Stimulated activated naive CD8-positive, alpha-beta T cell treated with anti-CD3 and anti-CD28 coated beads, Interleukin-15, amount 100 ng/mL, for 72 hours (primary cell): ENCODE data around the gene TMBIM1.

ENCODE experiments used
- ATAC-seq: fragments of 150-1000 bp; cut with Tn5 transposase; 2 replicates; pipeline ENCODE4 v1.10.0; 2021; ENCODE audit warnings: mild to moderate bottlenecking, moderate library complexity
- DNase-seq, 2 donors: peaks; one replicate each; pipeline ENCODE4 v3.0.0; 2021 to 2022
- H3K27ac Mint-ChIP-seq, 2 donors: one replicate each; pipeline ENCODE4 v1.8.0; 2022; ENCODE audit warnings: mild to moderate bottlenecking in 2 of 2, mixed read lengths in 2 of 2, moderate library complexity in 2 of 2
- H3K27me3 Mint-ChIP-seq: one replicate; pipeline ENCODE4 v1.8.0; 2022; ENCODE audit warnings: mixed read lengths
- H3K4me1 Mint-ChIP-seq: one replicate; pipeline ENCODE4 v1.8.0; 2022; ENCODE audit warnings: mild to moderate bottlenecking, mixed read lengths
- H3K4me3 Mint-ChIP-seq, 2 donors: one replicate each; pipeline ENCODE4 v1.8.0; 2022; ENCODE audit warnings: mild to moderate bottlenecking in 2 of 2, mixed read lengths in 2 of 2, moderate library complexity in 1 of 2
- H3K9me3 Mint-ChIP-seq, 2 donors: one replicate each; pipeline ENCODE4 v1.8.0; 2022; ENCODE audit warnings: mixed read lengths in 2 of 2

TMBIM1 gene

DNA sequence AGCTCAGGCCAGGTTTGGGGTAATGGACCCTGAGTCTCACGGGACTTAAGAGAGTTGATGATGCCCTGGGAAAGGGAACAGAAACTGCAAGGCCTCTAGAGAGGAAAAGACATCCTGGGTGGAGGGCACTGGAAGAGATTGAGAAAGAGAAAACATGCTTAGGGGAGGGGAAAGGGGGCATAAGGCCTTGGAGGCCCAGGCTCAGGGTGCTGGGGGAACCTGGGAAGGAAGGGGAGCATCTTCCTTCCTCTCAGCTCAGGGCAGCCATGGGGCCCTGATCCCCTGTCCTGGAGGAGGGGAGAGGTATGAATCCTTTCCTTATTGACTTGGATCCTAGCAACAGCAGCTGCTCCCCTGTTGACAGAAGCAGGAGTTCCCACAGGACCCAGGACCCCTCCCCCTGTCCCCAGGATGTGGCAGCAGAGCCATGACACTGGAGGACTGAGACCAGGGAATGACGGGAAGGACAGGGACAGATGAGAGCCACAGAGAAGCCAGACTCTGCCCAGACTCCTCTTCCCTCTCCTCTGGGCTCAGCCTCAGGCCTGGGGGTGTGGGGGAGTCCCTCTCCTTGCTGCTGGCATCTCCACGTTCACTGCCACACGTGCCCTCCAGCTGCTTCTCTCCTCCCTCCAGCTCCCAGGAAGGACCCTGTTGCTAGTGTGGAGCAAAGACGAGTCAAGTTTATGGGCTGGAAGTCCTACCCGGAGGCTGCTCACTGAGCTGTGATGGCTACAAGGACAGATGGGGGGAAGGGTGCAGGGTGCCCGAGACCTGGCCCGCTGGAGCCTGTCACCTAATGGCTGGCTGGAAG is 30.7 kb downstream of the TMBIM1 start:
- H3K4me3 Mint-ChIP-seq, result no peak overlapping the region
- H3K4me1 Mint-ChIP-seq, result peaks cover 65% of the 10 kb centered on the region
- peak overlapping the region in 1 of 2 donors; percentile 90 for H3K27ac Mint-ChIP-seq
- no peaks in the 10 kb centered on the region for H3K9me3 Mint-ChIP-seq
- H3K27me3 Mint-ChIP-seq, result no peaks in the 10 kb centered on the region
- ATAC-seq (no peak), DNase-seq (no peak)

DNA sequence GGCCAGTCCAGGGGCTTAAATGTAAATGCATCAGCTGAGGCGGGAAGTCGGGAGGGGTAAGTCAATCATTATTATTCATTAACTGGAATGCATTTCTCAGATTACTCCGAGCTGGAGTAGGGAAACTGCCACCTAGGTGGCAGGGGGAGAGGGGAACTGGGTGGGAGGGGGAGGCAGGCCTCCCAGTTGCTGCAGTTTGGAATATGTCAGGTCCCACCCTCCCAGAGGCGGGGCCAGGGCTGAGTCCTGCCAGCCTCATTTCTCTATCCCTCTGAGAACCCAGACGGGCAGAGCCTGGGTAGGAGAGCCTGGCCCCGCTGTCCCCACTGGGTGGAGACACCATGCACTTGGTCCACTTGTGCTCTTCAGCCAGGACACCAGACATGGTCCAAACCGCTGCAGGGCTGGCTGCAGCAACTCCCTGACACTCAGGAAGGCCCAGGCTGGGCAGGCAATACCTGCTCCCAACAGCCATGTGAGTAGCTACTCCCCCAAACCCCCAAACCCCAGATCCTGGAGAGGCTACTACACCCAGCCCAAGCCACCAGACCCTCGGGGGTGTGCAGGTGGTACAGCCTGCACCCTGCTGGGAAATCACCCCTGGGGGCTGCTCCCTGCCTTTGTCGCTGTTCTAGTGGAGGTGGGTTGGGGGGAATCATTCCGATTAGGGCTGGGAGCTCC is 31.4 kb downstream of the TMBIM1 start, which contains the start of gene GPBAR1:
TSS of gene GPBAR1 (plus strand) at position 274 of the 681 bp plus-strand sequence. CDS start 1,710 bp downstream, outside the sequence.
- H3K27me3 Mint-ChIP-seq, result no peaks in the 10 kb centered on the region
- peak within 1 kb of the TSS; percentile 52 to 96 for H3K27ac Mint-ChIP-seq
- no peaks in the 10 kb centered on the region for H3K9me3 Mint-ChIP-seq
- peaks cover 64% of the 10 kb centered on the region for H3K4me1 Mint-ChIP-seq
- ATAC-seq, result no peak
- H3K4me3 Mint-ChIP-seq, result no peak within 1 kb of the TSS
- no peak for DNase-seq

DNA sequence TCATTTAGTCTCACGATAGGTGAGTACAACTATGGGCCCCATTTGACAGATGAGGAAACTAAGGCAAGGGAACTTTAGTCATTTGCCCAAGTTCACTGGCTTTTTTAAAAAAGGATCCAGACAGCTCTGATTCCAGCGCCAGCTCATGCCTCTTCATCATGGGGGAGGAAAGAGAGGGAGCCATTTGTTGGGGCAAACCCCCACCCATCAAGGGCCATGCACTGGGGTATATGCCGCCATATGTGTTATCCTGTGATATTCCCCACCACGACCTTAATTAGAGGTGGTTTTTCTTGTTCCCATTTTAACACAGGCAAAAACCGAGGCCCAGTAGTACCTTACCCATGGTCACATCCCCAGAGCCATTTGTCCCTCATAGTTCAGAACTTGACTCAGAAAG is 32.1 kb downstream of the TMBIM1 start:
- ATAC-seq (no peak), DNase-seq (no peak)
- no peak overlapping the region for H3K4me3 Mint-ChIP-seq
- H3K27ac Mint-ChIP-seq, result peak overlapping the region; percentile 52 to 96
- H3K4me1 Mint-ChIP-seq, result peaks cover 64% of the 10 kb centered on the region
- no peaks in the 10 kb centered on the region for H3K27me3 Mint-ChIP-seq
- no peaks in the 10 kb centered on the region for H3K9me3 Mint-ChIP-seq

DNA sequence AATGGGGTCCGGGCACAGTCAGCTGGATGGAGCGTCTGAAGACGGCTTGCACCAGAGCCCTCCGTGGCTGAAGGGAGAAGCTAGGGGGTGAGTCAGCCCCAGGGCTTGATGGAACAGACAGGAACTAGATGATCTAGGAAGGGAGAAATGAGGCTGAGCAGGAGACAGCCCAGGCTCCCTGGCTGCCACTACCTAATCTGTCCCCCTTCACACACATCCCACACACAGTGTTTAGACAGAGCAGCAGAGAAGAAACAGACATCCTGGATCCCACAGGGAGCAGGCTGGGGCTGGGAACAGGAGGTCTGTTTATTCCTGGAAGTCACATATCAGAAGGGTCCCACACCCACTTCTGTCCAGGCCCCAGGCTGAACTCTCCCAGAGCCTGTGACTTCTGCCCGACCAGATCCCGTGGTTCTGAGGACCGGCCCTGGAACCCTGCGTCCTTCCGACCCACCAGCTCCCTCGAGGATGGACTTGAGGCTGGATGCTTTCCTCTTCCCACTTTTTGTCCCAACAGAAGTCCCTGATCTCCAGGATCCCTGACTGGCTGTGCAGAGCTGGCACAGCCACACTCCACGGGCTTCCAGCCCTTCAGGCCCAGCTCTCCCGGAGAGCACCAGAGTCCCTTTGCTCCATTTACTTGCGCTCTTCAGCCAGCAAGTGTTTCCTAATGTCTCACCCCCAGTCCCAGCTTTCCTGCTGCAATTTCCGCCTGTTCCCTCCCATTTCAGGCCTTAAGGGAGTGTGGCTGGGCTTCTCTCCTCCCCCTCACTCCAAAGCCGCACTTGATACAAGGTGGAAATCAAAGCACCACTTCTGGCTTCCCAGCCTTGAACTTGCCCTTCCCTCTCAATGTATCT is 33.0 kb downstream of the TMBIM1 start:
- no peak overlapping the region for H3K4me3 Mint-ChIP-seq
- DNase-seq (no peak), ATAC-seq (no peak)
- H3K27ac Mint-ChIP-seq, result peak overlapping the region in 1 of 2 donors; percentile 96
- H3K4me1 Mint-ChIP-seq, result peaks cover 62% of the 10 kb centered on the region
- no peaks in the 10 kb centered on the region for H3K27me3 Mint-ChIP-seq
- H3K9me3 Mint-ChIP-seq, result no peaks in the 10 kb centered on the region

DNA sequence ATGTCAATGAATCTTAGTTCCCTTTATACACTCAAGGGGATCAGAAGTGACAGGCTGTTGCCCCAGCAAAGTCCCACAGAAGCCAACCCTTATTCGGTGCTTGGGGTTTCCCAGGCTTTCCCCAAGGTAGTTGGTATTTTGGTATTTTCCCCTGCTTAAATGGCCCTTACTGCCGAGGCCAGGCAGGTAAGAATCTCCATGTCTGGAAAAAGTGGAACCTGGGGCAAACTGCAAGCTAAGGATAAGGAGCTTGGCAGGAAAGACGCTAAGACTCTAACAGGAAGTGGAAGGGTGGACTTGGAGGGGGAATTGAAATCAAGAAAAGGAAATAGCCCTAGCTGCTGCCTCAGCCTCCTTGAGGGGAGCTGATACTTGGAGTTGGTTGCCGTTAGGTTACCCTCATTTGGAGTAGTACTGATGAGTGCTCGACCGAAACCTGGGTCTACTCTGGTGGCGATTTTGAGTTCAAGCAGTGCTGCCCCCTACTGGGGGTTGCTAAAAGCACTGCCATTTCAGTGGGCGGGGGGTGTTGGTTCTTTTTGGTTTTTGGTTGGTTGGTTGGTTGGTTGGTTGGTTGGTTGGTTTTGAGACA is 34.8 kb downstream of the TMBIM1 start:
- Mint-ChIP-seq H3K4me1 (peaks cover 54% of the 10 kb centered on the region), H3K9me3 (no peaks in the 10 kb centered on the region), H3K27me3 (no peaks in the 10 kb centered on the region), H3K27ac (peak overlapping the region; percentile 84 to 90), H3K4me3 (peak overlapping the region; percentile 10 to 11)
- DNase-seq (peak; percentile 72 to 79), ATAC-seq (peak; percentile 90)

DNA sequence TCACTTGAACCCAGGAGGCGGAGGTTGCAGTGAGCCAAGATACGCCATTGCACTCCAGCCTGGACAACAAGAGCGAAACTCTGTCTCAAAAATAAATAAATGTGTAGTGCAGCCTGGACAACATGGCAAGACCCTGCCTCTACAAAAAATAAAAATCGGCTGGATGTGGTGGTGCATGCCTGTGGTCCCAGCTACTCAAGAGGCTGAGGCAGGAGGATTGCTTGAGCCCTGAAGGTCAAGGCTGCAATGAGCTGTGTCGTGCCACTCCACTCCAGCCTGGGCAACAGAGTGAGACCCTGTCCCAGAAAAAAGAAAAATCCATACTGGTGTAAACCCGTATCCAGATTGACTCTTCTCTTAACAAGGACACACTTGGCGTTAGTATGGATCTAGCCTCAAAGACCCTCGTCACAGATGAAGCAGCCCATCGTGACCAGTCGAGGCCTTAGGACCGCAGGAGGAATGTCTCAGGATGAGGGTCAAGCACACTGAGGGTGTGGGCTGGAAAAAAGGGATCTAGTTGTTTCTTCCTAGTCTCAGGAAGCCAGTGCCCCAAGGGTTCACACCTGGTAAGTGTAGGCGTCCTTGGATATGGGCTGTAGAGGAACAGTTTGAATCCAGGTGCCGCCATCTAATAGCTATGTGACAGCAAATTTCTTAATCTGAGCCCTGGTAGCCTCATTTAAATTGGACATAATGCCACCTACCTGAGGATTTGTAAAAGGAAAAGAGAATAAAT is 35.5 kb downstream of the TMBIM1 start:
- DNase-seq, result no peak
- H3K27ac Mint-ChIP-seq, result peak overlapping the region; percentile 78 to 84
- peaks cover 58% of the 10 kb centered on the region for H3K4me1 Mint-ChIP-seq
- no peaks in the 10 kb centered on the region for H3K27me3 Mint-ChIP-seq
- peak; percentile 1 for ATAC-seq
- no peak overlapping the region for H3K4me3 Mint-ChIP-seq
- no peaks in the 10 kb centered on the region for H3K9me3 Mint-ChIP-seq

DNA sequence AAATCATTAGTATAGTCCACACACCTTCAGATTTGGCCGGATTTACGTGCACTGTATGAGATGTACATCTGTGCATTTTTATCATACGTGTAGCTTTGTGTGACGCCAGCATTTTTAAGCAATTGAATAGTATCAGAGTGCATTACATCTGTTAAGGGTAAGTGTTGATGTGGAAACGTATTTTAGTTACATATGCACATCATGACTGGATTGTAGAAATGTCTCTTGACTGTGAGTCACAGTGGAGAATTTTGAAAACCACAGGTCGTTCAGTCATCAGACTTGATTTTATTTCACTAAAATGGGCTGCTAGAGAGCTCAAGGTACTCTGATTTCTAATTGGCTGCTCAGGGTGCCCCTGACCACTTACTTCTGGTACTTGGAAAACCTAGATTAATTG is 36.9 kb downstream of the TMBIM1 start:
- ATAC-seq, result no peak
- Mint-ChIP-seq H3K4me3 (no peak overlapping the region), H3K27me3 (no peaks in the 10 kb centered on the region), H3K27ac (peak overlapping the region in 1 of 2 donors; percentile 35), H3K4me1 (peaks cover 70% of the 10 kb centered on the region), H3K9me3 (no peaks in the 10 kb centered on the region)
- DNase-seq, result no peak

DNA sequence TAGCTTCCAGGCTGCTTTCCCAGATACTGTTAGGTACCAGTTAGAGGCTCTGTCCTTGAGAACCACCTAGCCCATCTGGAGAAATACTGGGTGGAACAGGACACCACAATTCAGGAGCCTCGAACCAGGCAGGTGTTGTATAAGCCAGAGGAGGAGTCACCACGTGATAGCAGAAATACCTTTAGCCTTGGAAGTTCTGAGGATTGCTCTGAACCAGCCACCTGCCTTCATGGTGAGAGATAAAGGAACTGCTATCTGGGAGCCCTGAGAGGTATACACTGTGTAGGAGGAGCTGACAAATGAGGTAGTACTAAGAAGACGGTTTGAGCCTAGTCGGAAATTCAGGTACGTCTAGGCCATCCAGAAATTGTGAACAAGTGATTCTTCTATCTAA is 39.1 kb downstream of the TMBIM1 start:
- no peak overlapping the region for H3K4me3 Mint-ChIP-seq
- no peaks in the 10 kb centered on the region for H3K9me3 Mint-ChIP-seq
- H3K27me3 Mint-ChIP-seq, result no peaks in the 10 kb centered on the region
- no peak for DNase-seq
- no peak for ATAC-seq
- H3K4me1 Mint-ChIP-seq, result peaks cover 64% of the 10 kb centered on the region
- H3K27ac Mint-ChIP-seq, result peak overlapping the region in 1 of 2 donors; percentile 88

DNA sequence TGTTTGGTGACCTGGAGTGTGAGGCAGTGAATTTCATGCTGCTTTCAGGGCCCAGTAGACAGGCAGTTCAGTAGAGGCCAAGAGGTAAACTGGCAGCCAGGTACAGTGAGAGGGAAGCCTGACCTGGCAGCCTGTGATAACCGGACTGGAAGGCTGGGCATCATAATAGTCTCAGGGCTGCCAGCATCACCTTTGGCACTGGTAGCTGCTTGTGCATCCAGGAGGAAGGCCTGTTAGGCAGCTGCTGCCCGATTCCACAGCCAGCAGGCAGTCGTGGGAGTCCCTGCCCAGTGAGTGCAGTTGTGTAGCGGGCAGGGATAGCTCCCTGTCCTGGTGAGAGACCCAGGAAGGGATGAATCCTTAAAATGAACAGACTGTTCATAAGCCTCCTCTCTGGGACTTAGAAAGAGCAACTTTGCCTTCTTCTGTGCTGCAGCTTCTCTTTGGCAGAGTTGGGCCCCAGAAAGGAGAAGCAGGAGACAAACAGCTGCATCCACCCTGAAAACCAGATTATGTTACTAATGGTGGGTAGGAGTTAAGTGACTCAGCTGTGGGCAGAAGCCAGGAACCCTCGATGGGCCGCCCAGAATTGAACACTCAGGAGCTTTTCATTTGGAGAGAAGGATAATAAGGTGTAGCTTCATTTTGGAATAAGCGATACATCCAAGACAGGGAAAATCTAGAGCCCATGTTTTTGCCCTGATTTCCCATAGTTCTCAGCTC is 39.6 kb downstream of the TMBIM1 start:
- Mint-ChIP-seq H3K4me3 (no peak overlapping the region), H3K27me3 (no peaks in the 10 kb centered on the region), H3K9me3 (no peaks in the 10 kb centered on the region), H3K4me1 (peaks cover 59% of the 10 kb centered on the region), H3K27ac (peak overlapping the region in 1 of 2 donors; percentile 88)
- ATAC-seq, result no peak
- no peak for DNase-seq

DNA sequence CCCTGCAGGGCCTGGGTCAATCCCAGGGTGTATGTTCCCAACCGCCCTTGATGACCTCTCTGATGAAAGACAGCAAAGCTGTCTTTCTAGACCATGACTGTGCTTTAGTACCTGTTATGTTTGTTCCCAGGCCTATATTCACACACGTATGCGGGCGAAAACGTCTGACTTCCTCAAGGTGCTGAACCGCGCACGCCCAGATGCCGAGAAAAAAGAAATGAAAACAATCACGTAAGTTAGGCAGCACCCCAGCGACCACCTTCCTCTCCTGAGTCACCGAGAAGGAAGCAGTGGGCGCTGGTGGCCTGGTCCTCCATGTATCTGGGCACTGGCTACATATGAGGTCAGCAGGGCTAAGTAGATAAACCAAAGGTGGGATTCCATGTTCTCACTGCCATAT is 42.6 kb downstream of the TMBIM1 start:
- Mint-ChIP-seq H3K4me3 (no peak overlapping the region), H3K27me3 (no peaks in the 10 kb centered on the region), H3K9me3 (no peaks in the 10 kb centered on the region), H3K4me1 (peaks cover 44% of the 10 kb centered on the region), H3K27ac (peak overlapping the region; percentile 42 to 69)
- ATAC-seq (no peak), DNase-seq (no peak)

DNA sequence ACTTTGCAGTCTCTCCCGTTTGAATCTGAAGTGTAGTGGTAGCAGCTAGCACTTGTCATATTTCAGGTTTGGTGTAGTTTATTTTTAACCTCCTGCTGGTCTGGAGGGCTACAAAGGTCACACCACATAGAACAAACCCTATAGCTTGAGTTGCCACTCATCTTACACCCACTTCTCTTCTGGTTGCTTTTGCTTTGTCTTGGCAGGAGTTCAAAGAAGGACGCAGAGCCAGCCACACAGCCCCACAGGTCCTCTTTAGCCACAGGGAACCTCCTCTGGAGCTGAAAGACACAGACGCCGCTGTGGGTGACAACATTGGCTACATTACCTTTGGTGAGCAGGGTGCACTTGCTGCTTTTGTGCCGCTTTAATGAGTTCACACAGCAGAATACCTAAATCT is 47.1 kb downstream of the TMBIM1 start:
- no peaks in the 10 kb centered on the region for H3K9me3 Mint-ChIP-seq
- H3K27me3 Mint-ChIP-seq, result no peaks in the 10 kb centered on the region
- peak overlapping the region in 1 of 2 donors; percentile 14 for H3K4me3 Mint-ChIP-seq
- peaks cover 41% of the 10 kb centered on the region for H3K4me1 Mint-ChIP-seq
- H3K27ac Mint-ChIP-seq, result peak overlapping the region in 1 of 2 donors; percentile 91
- peak; percentile 55 for ATAC-seq
- DNase-seq, result no peak

DNA sequence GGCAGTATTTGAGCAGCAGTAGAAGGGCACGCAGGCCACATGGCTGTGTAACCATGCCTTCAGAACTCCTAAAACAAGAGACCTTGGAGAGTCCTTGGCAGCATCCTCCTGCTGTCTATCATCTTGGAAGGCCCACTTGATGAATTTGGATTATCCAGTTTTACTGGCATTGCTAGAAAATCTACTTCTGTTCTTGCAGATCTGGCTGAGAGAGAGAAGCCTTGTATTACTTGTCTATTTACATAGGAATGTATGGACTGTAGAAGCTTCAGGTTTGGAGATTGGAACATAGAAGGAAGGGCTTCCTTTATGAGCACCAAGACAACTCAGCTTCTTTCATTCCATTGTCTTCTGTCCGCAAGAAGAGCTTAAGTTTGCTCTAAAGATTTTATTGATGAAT is 47.6 kb downstream of the TMBIM1 start:
- Mint-ChIP-seq H3K27ac (peak overlapping the region; percentile 80 to 91), H3K27me3 (no peaks in the 10 kb centered on the region), H3K9me3 (no peaks in the 10 kb centered on the region), H3K4me1 (peaks cover 42% of the 10 kb centered on the region), H3K4me3 (peak overlapping the region in 1 of 2 donors; percentile 14)
- ATAC-seq (no peak), DNase-seq (no peak)

DNA sequence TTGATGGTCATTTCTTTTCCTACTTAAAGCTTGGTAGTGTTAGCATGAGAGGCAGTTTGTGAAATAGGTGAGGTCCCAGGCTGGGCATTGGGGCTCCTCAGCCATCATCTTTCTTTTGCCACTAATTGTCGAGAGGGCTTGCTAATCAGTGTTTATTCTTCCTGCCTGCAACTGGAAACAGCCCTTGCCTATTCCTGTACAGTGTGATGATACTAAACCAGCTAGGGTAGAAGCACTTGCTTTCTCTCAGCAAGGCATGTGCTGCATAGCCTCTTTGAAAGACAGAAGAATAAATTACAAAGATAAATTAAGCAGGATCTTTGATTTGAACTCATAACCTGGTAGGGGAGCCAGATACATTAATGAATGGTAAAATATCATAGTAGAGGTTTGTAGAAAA is 48.1 kb downstream of the TMBIM1 start:
- Mint-ChIP-seq H3K4me3 (no peak overlapping the region), H3K4me1 (peaks cover 42% of the 10 kb centered on the region), H3K27ac (peak overlapping the region; percentile 80 to 91), H3K9me3 (no peaks in the 10 kb centered on the region), H3K27me3 (no peaks in the 10 kb centered on the region)
- DNase-seq, result no peak
- ATAC-seq, result no peak

DNA sequence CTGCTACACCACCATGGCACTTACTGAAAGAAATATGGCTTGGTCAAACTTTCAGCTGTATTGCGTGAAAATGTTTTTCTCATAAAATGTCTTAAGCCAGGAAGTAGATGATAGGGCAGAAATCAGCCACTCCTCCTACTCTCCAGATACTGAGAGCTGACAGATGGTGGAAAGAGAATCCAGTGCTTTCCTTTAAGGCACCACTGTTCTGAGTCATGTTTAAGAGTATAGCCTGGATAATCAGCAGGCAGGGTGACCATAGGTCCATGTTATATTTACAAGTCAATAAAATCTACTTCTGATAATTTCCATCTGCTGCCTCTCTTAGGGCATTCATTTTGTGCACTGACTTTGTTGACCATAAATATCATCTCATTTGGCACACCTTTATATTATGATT is 53.4 kb downstream of the TMBIM1 start:
- no peak for ATAC-seq
- Mint-ChIP-seq H3K27ac (no peak overlapping the region), H3K27me3 (no peaks in the 10 kb centered on the region)

More for the DNA sequence above, 53.4 kb downstream of the TMBIM1 start:
- DNase-seq, result no peak
- peaks cover 23% of the 10 kb centered on the region for H3K4me1 Mint-ChIP-seq
- H3K9me3 Mint-ChIP-seq, result no peaks in the 10 kb centered on the region
- H3K4me3 Mint-ChIP-seq, result no peak overlapping the region
